OCI-LY7 (cell line): Measurements from ENCODE around the gene LSM5. TPM values are rescaled to one million over a fixed set of nuclear protein-coding genes. Genes with fewer than 3 reads are reported as not detected.

Experiments
- BruUV-seq: library from RNA; stranded (reverse); fragments of 400-500 nt; replicated peaks from 2 replicates; lab custom pipeline; 2021; lab: Mats Ljungman, UMichigan
- CTCF ChIA-PET: fragments of 300-600 bp; sonication (Branson Sonifier 250); formaldehyde crosslinking; loops from one replicate; lab custom pipeline; 2022; ENCODE audit warnings: antibody characterized with exemption; ENCODE audit not compliant: unreplicated experiment; lab: Charles Lee
- POLR2A ChIA-PET: fragments of 300-600 bp; sonication (Branson Sonifier 250); formaldehyde crosslinking; loops from one replicate; lab custom pipeline; 2022; ENCODE audit warnings: antibody characterized with exemption; lab: Charles Lee
- DNase-seq: peaks from one replicate; pipeline ENCODE4 v3.0.0-alpha.2; 2015; ENCODE audit warnings: low spot score
- H2AFZ ChIP-seq: fragments of 200-600 bp; sonication (generic), shearing (Covaris generic); 2 replicates; pipeline ENCODE4 v1.6.1; 2014; ENCODE audit warnings: mild to moderate bottlenecking, antibody characterized with exemption, low read length, moderate library complexity
- H3K27ac ChIP-seq: fragments of 200-600 bp; sonication (generic); 2 replicates; pipeline ENCODE4 v1.5.1; 2014; ENCODE audit warnings: mixed run types, low read depth, mild to moderate bottlenecking, moderate library complexity, low read length, inconsistent platforms; ENCODE audit not compliant: poor library complexity, severe bottlenecking
- H3K36me3 ChIP-seq: fragments of 200-600 bp; sonication (generic); 2 replicates; pipeline ENCODE4 v1.6.1; 2014; ENCODE audit warnings: mild to moderate bottlenecking, antibody characterized with exemption, low read length, moderate library complexity, mixed read lengths; ENCODE audit not compliant: insufficient read depth
- H3K4me1 ChIP-seq: fragments of 200-600 bp; sonication (generic); 2 replicates; pipeline ENCODE4 v1.5.1; 2014; ENCODE audit warnings: mild to moderate bottlenecking, low read length; ENCODE audit not compliant: insufficient read depth, poor library complexity, severe bottlenecking
- H3K4me2 ChIP-seq: fragments of 200-600 bp; sonication (generic); 2 replicates; pipeline ENCODE4 v1.6.1; 2014; ENCODE audit warnings: mild to moderate bottlenecking, low read length
- H3K4me3 ChIP-seq: fragments of 200-600 bp; sonication (generic); 2 replicates; pipeline ENCODE4 v1.5.1; 2014; ENCODE audit warnings: mild to moderate bottlenecking, low read depth, low read length; ENCODE audit not compliant: poor library complexity, severe bottlenecking
- H3K79me2 ChIP-seq: fragments of 200-600 bp; sonication (generic); 2 replicates; pipeline ENCODE4 v1.6.1; 2016; ENCODE audit warnings: low read depth, mild to moderate bottlenecking, low read length, moderate library complexity, mixed read lengths; ENCODE audit not compliant: insufficient read depth
- H3K9me2 ChIP-seq: fragments of 200-600 bp; sonication (generic); 2 replicates; pipeline ENCODE4 v1.6.1; 2016; ENCODE audit warnings: mild to moderate bottlenecking, low read length, mixed read lengths; ENCODE audit not compliant: insufficient read depth
- H3K9me3 ChIP-seq: fragments of 200-600 bp; sonication (generic); 2 replicates; pipeline ENCODE4 v1.6.1; 2014; ENCODE audit warnings: mild to moderate bottlenecking, mixed run types, low read length, mixed read lengths
- H4K20me1 ChIP-seq: fragments of 200-600 bp; sonication (generic); 2 replicates; pipeline ENCODE4 v1.6.1; 2014; ENCODE audit warnings: mild to moderate bottlenecking, antibody characterized with exemption, low read length, moderate library complexity, mixed read lengths; ENCODE audit not compliant: insufficient read depth
- CTCF ChIP-seq: fragments of 200-600 bp; sonication (generic); conservative IDR thresholded peaks from 2 replicates; pipeline ENCODE4 v1.5.1; 2014; ENCODE audit warnings: mild to moderate bottlenecking, antibody characterized with exemption, low read length, moderate library complexity, mixed read lengths
- EZH2phosphoT487 ChIP-seq: fragments of 200-600 bp; sonication (generic); IDR thresholded peaks from 2 replicates; pipeline ENCODE4 v1.6.1; 2018; ENCODE audit warnings: low read depth, borderline replicate concordance, mild to moderate bottlenecking, mixed run types, antibody characterized with exemption, low read length, moderate library complexity, mixed read lengths
- intact Hi-C: fragments of 100-400 bp; cut with micrococcal nuclease; formaldehyde crosslinking; loops from one replicate; pipeline ENCODE4 v1.10.0; 2022; ENCODE audit not compliant: unreplicated experiment
- total RNA-seq, 2 experiments: library from RNA; depleted of rRNA in 1 of 2; stranded (reverse); fragments of >200 nt in 1 of 2; shearing (Covaris generic) in 1 of 2; gene quantifications; 2 replicates each; pipeline ENCODE4 v1.2.3, GENCODE V29; 2014 to 2022

The LSM5 gene
- total RNA-seq, 2 experiments from 2014 or later, result 38.9 to 108 TPM

GRCh38 chr7:32515890-32516550 lies 25.8 kb upstream of the LSM5 start:
- BruUV-seq, result no TSS peak
- H3K27ac ChIP-seq, result no peak overlapping the region
- peaks cover 50% of the 10 kb centered on the region for H3K9me3 ChIP-seq
- H3K36me3 ChIP-seq, result peaks cover 87% of the 10 kb centered on the region
- no peaks in the 10 kb centered on the region for H3K9me2 ChIP-seq
- ChIA-PET CTCF (no interaction called here), POLR2A (interaction anchor here (1.0 to 1.6 kb wide), 4 partner anchors 13 to 20 kb away, joined by 3 to 5 read pairs (median 4); partner anchors contain the start of gene AVL9)
- peaks cover 45% of the 10 kb centered on the region for H3K79me2 ChIP-seq
- no peak overlapping the region for H3K4me3 ChIP-seq
- TF ChIP-seq CTCF (no peak), EZH2phosphoT487 (no peak)
- no peak for DNase-seq
- H3K4me1 ChIP-seq, result peaks cover 6% of the 10 kb centered on the region
- intact Hi-C loops, result no loop called here
- H4K20me1 ChIP-seq, result no peaks in the 10 kb centered on the region
- no peak overlapping the region for H3K4me2 ChIP-seq
- H2AFZ ChIP-seq, result no peak overlapping the region

GRCh38 chr7:32513210-32513609 lies 23.0 kb upstream of the LSM5 start:
- Histone ChIP-seq H3K27ac (no peak overlapping the region), H3K4me2 (no peak overlapping the region), H3K9me2 (no peaks in the 10 kb centered on the region), H3K4me1 (peaks cover 6% of the 10 kb centered on the region), H3K4me3 (no peak overlapping the region), H4K20me1 (no peaks in the 10 kb centered on the region), H3K9me3 (peaks cover 36% of the 10 kb centered on the region; the same call in 1 of the 2 replicates), H2AFZ (no peak overlapping the region), H3K36me3 (peaks cover 88% of the 10 kb centered on the region), H3K79me2 (peaks cover 53% of the 10 kb centered on the region)
- CTCF ChIA-PET, result no interaction called here
- POLR2A ChIA-PET, result interaction anchor here (0.6 kb wide), 1 partner anchor 379 kb away, joined by 4 read pairs; no protein-coding TSS in a partner anchor
- DNase-seq, result no peak
- intact Hi-C loops, result no loop called here
- TF ChIP-seq EZH2phosphoT487 (no peak), CTCF (no peak)
- no TSS peak for BruUV-seq

DNA sequence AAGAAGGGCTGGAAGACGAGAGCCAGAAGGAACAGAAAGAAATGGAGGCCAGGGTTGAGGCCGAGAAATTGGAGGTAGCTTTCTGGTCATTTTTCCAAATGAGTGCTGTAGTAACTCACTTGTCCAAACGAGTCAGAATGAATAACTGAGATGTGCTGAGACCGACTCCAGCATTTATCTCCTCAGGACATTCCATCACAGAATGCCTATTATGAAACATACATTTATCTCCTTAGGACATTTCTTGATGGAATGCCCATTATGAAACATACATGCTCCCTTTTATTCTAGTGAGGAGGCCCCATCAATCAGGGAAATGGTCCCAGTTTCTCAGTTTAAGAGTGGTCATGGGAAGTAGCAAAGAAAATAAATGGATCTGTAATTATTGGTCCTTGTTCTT lies 21.6 kb upstream of the LSM5 start:
- no peak overlapping the region for H3K4me3 ChIP-seq
- no peaks in the 10 kb centered on the region for H4K20me1 ChIP-seq
- POLR2A ChIA-PET, result no interaction called here
- no peak overlapping the region for H2AFZ ChIP-seq
- H3K4me1 ChIP-seq, result peaks cover 6% of the 10 kb centered on the region
- H3K36me3 ChIP-seq, result peaks cover 89% of the 10 kb centered on the region
- CTCF ChIA-PET, result no interaction called here
- H3K9me2 ChIP-seq, result no peaks in the 10 kb centered on the region
- intact Hi-C loops, result no loop called here
- no peak overlapping the region for H3K27ac ChIP-seq
- H3K79me2 ChIP-seq, result peaks cover 62% of the 10 kb centered on the region
- TF ChIP-seq CTCF (no peak), EZH2phosphoT487 (no peak)
- BruUV-seq, result no TSS peak
- H3K4me2 ChIP-seq, result no peak overlapping the region
- DNase-seq, result no peak
- H3K9me3 ChIP-seq, result peaks cover 37% of the 10 kb centered on the region; the same call in 1 of the 2 replicates
